HG03064 (cell line): Measurements from ENCODE around the gene HSD3B7.
A peak's percentile ranks its signal among the peaks of the same experiment; 100 is the strongest.

Experiments
- ATAC-seq: cut with Tn5 transposase; IDR thresholded peaks from one replicate; pipeline ENCODE4 v1.9.1; 2021; ENCODE audit warnings: low read depth; ENCODE audit not compliant: unreplicated experiment

HSD3B7 gene

DNA sequence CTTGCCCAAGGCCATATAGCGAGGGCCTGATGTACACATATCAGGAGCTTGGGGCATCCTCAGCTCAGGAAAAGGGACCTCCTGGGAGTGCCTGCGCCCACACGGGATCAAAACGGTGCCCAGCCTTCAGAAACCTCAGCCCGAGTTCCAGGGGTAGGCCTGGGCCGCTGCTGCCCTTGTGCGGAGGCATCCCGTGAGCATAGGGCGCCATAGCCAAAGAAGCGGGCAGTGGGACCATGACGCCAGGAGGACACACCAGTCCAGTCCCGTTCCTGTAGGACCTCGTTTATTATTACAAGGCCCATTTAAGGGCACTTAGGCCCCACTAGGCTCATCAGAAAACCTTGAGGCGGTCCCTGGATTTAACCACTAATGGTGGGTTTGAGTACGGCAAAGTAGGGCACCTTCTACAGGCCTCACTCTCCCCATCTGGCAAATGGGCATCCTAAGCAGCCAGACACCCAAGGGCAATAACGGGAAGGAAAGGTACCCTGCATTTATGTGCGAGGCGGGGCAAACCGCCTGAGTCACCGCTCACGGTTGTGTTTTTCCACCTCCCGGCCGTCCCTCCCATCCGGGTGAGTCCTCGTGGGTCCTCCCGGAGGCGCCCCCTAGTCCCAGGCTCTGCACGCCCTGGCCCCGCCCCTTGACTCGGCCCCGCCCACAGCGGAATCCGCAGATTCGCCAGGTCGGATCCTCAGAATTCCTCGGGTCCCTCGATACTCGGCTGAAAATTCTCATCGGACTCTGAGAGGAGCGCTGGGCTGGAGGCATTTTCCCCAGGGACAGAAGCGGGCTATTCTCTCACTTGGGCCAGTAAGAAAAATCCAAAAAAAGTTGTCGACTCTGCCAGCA lies 28.2 kb upstream of the HSD3B7 start:
- no peak for ATAC-seq

DNA sequence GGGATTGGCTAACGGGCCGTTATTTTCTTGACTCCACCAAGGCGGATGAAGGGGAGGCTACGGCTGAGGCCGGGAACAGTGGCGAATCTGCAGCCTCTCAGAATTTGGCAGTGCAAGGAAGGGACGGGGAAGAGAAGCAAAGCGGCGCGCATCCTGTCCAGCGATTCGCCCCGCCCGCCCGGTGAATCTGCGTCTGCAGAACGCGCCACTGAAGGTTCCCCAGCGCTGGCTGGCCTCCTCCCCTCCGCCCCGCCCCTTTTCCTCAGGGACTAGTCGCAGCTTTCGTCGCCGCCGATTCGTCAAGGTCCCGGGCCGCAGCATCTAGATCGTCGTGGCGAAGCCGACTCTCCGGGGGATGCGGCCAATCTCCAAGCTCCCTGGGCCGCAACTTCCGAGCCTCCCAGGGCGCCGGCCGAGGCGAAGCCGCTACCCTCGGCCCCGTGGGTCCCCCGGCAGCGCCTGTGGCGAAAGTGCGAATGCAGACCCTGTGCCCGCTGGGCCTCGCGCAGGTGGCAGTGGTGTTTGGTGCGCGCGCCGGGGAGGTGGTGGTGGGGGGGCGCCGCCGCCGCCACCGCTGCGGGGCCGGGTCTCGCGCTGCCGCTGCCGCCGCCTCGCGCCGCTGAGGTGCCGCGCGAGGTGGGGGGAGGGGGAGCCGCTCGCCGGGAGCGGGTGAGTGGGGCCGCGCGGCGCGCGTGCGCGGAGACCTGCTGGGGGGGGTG lies 27.4 kb upstream of the HSD3B7 start, which contains the start of gene SETD1A:
SETD1A (plus strand) TSS at position 299 of the 719 bp plus-strand sequence. CDS start 978 bp downstream, outside the sequence.
- peak; percentile 53 for ATAC-seq

DNA sequence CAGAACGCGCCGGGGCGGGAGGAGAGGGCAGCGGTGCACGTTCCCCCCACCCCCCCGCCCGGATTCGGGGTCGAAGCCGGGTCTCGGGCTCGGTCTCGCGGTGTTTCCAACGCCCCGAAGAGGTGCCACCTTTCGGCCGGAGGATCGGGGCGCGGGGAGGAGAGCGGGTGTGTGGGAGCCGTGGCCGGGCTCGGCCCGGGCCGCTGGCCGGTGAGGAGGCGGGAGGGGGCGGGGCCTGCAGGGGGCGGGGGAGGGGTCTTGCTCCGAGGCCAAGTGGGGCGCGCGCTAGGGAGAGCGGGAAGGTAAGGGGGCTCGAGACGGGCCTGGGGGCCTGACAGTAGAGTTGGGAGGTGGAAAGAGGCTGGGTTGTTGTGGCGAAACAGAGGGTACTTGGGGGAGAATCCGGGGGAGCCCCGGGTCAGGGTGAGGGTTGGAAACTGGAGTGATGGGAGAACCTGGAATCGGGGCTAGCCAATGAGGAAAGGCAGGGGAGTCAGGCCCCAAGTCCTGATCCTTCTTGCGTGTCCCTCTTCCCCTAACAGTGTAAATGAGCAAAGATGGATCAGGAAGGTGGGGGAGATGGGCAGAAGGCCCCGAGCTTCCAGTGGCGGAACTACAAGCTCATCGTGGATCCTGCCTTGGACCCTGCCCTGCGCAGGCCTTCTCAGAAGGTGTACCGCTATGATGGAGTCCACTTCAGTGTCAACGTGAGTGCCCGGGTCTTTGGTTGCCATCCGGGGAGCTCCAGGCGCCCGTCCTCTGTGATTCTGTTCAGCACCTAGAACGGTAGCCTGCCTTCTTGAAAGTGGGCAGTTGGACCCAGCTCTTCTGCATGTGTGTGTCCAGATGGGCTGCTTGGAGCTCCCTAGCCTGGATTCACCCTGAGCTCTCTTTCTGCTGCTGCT lies 26.6 kb upstream of the HSD3B7 start:
- ATAC-seq = peak; percentile 25

DNA sequence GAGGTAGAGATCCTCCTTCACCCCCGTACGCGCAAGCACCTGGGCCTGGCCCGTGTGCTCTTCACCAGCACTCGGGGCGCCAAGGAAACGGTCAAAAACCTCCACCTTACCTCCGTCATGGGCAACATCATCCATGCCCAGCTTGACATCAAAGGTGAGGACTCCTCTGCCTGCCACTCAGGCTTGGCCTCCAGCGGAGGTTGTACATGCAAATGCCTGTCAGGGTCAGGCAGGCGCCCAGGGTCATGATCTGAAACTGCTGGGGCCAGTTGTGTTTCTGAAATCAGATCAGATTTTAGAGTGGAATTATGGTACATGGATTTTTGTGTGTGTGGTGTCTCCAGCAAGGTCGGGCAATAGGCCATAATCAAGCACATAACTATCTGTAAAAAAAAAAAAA lies 23.6 kb upstream of the HSD3B7 start:
- ATAC-seq = no peak

DNA sequence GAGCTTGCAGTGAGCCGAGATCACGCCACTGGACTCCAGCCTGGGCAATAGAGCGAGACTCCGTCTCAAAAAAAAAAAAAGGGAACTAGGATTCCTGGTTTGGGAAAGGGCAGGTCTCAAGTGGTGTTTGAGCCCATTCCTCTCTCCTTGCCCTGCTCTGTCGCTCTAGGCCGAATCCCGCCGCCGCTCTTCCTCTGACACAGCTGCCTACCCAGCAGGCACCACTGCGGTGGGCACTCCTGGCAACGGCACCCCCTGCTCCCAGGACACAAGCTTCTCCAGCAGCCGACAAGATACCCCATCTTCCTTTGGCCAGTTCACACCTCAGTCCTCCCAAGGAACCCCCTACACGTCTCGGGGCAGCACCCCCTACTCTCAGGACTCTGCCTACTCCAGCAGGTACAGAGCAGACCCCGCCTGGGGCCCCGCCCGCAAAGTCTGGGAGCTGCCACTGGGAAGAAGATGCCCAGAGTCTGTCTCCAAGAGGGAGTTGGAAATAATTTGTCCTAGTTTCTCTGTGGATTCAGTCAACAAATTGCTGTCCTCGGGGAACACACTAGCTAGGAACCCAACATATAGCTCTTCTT lies 21.0 kb upstream of the HSD3B7 start:
- no peak for ATAC-seq

DNA sequence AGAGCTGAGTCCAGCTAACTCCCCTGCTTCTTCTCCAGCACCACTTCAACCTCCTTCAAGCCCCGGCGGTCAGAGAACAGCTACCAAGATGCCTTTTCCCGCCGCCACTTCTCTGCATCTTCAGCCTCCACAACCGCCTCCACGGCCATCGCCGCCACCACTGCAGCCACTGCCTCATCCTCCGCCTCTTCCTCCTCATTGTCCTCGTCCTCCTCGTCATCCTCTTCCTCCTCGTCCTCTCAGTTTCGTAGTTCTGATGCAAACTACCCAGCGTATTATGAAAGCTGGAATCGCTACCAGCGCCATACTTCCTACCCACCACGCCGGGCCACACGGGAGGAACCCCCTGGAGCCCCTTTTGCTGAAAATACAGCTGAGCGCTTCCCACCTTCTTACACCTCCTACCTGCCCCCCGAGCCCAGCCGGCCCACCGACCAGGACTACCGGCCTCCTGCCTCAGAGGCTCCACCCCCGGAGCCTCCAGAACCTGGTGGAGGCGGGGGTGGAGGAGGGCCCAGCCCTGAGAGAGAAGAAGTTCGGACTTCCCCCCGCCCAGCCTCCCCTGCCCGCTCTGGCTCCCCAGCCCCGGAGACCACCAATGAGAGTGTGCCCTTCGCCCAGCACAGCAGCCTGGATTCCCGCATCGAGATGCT lies 20.3 kb upstream of the HSD3B7 start:
- ATAC-seq = no peak

DNA sequence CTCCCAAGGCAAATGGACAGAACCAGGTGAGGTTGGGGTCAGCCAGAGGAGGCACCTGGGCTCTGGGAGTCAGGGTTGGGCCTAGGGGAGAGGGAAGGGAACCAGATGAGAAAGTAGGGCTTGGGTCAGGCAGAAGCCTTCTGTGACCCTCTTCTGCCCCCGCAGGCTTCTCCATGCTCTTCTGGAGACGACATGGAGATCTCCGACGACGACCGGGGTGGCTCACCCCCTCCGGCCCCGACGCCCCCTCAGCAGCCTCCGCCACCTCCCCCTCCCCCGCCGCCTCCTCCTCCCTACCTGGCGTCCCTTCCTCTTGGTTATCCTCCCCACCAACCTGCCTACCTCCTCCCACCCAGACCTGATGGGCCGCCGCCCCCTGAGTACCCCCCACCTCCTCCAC lies 19.6 kb upstream of the HSD3B7 start:
- ATAC-seq = no peak

DNA sequence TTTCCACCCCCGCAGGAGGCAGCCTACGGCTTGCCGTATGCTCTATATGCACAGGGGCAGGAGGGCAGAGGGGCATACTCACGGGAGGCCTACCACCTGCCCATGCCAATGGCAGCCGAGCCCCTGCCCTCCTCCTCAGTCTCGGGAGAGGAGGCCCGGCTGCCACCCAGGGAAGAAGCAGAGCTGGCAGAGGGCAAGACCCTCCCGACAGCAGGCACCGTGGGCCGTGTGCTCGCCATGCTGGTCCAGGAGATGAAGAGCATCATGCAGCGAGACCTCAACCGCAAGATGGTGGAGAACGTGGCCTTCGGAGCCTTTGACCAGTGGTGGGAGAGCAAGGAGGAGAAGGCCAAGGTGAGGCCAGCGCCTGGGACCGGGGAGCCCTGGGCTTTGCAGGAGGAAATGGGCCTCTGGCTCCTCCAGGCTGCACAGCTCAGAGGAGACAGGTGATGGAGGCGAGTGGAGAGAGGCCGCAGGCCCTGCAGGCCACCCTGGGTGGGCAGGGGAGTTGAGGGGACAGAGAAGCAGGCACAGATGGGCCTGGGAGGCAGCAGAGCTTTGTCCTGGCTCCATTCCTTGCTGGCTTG lies 18.9 kb upstream of the HSD3B7 start:
- no peak for ATAC-seq

DNA sequence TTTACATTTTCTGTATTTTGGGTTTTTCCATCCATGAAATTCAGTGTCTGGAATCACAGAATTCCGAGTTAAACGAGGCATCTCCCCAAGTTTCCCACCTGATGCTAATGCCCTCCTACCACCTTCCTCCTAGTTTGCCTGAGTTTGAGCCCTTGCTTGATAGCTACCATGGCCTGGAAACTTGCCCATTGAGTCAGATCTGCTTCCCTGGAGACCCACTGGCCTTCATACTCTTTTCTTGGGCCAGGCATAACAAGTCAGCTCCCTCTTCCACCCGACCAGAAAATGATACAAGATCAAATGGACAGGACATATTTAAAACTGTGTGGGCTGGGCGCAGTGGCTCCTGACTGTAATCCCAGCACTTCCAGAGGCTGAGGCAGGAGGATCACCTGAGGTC lies 17.2 kb upstream of the HSD3B7 start:
- no peak for ATAC-seq

DNA sequence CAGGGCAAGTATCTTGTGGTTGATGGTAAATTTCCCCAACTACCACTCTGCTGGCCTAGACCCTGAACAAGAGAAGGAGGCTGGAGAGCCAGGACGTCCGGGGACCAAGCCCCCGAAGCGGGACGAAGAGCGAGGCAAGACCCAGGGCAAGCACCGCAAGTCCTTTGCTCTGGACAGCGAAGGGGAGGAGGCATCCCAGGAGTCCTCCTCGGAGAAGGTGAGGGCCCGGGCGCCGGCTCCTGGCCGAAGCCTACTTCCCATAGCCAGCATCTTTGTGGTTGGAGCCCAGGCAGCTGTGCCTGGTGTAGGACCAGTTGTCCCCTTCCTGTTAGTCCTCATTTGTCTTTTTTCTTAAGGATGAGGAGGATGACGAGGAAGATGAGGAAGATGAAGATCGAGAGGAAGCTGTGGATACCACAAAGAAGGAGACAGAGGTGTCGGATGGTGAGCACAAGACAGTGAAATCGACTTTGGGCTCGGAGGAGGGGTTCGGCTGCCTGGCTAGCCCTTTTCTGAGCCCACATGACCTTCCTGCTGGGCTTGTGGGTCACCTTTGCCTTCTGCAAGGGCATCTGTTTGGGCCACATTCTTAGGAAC lies 15.7 kb upstream of the HSD3B7 start:
- no peak for ATAC-seq

DNA sequence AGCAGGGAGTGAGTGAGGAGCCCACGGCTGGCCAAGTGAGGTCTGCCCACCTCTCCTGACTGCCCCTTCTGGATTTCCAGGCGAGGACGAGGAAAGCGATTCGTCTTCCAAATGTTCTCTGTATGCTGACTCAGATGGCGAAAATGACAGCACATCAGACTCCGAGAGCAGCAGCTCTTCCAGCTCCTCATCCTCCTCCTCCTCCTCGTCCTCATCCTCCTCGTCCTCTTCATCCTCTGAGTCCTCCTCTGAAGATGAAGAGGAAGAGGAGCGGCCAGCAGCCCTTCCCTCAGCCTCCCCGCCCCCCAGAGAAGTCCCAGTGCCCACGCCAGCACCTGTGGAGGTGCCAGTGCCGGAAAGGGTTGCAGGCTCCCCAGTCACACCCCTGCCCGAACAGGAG lies 13.7 kb upstream of the HSD3B7 start:
- ATAC-seq = no peak

DNA sequence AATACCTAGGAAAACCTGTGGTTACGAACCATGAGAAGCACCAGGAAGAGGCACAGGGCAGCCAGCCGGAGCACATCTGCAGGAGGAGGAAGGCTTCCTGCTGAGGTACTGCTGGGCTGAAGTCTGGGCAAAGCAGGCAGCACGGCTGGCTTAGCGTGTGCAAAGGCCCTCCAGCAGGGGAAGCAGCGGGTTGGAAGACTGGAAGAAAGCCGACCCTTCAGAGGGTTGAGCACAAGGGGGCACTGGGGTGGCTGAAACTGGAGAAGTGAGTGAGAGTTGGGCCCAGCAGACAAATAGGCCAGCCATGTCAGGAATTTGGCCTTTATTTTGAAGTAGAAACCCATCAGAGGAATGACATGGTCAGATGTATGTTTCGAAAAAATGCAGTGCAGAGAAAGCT lies 12.1 kb upstream of the HSD3B7 start:
- ATAC-seq = no peak

DNA sequence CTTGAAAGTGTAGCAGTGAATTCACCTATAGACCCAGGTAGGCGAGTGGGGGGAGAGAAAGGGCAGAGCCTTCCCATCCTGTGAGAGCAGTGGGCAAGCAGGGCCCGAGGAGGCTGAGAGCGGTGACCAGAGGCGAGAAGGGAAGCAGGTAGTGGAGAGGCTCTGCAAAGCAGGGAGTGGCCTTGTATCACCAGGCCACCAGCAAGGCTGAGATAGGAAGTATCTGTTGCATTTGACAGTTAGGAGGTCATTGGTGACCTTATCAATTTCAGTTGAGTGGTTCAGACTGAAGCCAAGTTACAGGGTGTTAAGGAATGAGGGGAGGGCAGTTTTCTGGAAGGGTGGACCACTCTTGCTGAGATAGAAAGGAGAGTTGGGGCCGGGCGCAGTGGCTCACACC lies 10.7 kb upstream of the HSD3B7 start:
- no peak for ATAC-seq

DNA sequence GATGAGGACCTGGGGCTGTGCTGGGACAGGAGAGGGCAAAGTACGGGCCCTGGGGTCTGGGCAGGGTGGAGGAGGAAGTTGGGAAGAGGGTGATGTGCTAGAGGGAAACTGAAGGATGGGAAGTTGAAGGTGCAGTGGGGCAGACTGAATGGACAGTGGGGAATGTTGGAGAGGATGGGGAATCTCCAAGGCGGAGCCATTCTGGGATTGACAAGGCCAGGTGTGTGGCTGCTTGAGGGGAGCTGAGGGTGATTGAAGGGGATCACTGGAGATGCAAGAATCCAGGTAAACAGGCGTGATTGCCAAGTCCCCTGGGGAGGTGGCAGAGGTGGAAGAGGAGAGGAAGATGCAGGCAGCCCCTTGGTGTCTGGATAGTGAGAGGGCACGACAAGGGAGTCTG lies 8.5 kb upstream of the HSD3B7 start:
- no peak for ATAC-seq

DNA sequence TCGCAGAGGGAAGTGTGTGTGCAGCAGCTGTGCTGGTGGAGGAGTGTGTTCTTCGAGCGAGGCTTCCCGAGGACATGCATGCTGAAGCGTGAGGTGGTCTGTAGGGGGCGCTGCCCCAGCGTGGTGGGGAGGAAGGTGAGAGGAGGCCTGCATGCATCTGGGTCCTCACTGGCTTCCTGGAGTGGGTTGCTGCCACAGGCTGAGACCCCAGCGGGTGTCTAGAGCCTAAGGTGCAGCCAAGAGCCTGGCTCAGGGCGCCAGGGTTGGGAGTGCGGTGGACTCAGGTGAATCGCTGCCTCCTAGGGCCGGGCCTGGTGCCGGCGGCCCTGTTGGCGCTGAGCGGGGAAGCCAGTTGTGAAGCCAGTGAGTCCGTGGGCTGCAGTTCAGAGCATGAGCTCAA lies 7.5 kb upstream of the HSD3B7 start:
- ATAC-seq = no peak

DNA sequence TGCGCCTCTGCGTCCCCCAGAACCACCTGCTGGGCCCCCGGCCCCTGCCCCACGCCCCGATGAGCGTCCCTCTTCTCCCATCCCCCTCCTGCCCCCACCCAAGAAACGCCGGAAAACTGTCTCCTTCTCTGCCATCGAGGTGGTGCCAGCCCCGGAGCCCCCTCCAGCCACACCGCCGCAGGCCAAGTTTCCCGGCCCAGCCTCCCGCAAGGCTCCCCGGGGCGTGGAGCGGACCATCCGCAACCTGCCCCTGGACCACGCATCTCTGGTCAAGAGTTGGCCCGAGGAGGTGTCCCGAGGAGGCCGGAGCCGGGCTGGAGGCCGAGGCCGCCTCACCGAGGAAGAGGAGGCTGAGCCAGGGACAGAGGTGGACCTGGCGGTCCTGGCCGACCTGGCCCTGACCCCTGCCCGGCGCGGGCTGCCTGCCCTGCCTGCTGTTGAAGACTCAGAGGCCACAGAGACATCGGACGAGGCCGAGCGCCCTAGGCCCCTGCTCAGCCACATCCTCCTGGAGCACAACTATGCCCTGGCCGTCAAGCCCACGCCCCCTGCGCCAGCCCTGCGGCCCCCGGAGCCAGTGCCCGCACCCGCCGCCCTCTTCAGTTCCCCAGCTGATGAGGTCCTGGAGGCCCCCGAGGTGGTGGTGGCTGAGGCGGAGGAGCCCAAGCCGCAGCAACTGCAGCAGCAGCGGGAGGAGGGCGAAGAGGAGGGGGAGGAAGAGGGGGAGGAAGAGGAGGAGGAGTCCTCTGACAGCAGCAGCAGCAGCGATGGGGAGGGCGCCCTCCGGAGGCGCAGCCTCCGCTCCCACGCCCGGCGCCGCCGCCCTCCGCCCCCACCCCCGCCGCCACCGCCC lies 5.6 kb upstream of the HSD3B7 start:
- ATAC-seq = no peak

DNA sequence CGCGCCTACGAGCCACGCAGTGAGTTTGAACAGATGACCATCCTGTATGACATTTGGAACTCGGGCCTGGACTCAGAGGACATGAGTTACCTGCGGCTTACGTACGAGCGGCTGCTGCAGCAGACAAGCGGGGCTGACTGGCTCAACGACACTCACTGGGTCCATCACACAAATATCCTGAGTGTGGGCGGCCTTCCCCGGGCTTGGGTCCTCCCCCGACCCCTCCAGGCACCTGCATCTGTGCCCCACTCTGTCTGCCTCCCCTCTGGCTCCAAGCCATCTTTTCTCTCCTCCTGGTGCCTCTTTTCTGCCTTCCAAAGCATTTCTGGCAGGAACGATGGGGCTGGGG lies 5.0 kb upstream of the HSD3B7 start:
- ATAC-seq = no peak

DNA sequence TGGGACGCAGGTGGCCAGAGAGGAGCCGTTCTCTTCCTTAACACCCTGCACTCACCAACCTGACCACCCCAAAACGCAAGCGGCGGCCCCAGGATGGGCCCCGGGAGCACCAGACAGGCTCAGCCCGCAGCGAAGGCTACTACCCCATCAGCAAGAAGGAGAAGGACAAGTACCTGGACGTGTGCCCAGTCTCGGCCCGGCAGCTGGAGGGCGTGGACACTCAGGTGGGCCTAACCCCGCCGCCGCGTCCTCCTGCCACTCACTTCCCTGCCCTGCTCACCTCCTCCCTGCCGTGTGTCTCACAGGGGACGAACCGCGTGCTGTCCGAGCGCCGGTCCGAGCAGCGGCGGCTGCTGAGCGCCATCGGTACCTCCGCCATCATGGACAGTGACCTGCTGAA lies 4.6 kb upstream of the HSD3B7 start:
- no peak for ATAC-seq

DNA sequence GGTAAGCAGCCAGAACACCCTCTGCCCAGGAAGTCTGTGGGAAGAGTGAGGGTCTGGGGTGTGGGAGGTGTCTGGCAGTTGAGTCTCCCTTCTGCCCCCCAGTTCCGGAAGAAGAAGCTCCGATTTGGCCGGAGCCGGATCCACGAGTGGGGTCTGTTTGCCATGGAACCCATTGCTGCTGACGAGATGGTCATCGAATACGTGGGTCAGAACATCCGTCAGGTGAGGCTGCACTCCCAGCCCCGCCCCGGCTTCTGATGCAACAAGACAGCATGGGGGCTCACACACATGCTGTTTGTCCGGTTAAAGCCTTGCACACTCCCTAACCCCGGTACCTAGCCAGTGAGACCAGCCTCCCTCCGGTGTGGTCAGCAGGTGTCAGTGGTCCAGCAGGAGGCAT lies 4.0 kb upstream of the HSD3B7 start:
- ATAC-seq = no peak
